Adrenal gland (tissue), 12 donors: ENCODE results near the gene SDHC. TPM values are rescaled to one million over a fixed set of nuclear protein-coding genes. Genes with fewer than 3 reads are reported as not detected.
"Not testable (repeated sequence)": the region's sequence is repeated elsewhere in the genome, so short reads cannot be mapped to it uniquely, and the experiment has no call there.

Source experiments
- DNase-seq, 7 donors: peaks; one replicate each; pipeline ENCODE4 v3.0.0-alpha.2; 2019 to 2020
- H3K27ac ChIP-seq, 5 donors: fragments of 200-600 bp; sonication (generic) in 4 of 5; 1 replicate in 3 of 5; 2 replicates in 2 of 5; pipeline versions ENCODE4 v1.5.1 to v1.8.0; 2016 to 2020; ENCODE audit warnings: mild to moderate bottlenecking in 1 of 5
- H3K27me3 ChIP-seq: fragments of 200-600 bp; 2 replicates; pipeline ENCODE4 v1.8.0; 2021
- H3K36me3 ChIP-seq, 2 donors: fragments of 200-600 bp; replicated peaks in 1 of 2; 1 replicate in 1 of 2; 2 replicates in 1 of 2; pipeline versions ENCODE4 v1.5.1 to v1.8.0; 2018 to 2022
- H3K4me1 ChIP-seq, 2 donors: fragments of 200-600 bp; replicated peaks in 1 of 2; 1 replicate in 1 of 2; 2 replicates in 1 of 2; pipeline versions ENCODE4 v1.5.1 to v1.8.0; 2018 to 2021
- H3K4me3 ChIP-seq, 4 donors: fragments of 200-600 bp; sonication (generic) in 3 of 4; one replicate each; pipeline ENCODE4 v1.5.1; 2016 to 2018
- H3K9me3 ChIP-seq, 3 donors: fragments of 200-600 bp; sonication (generic) in 1 of 3; replicated peaks in 1 of 3; 1 replicate in 2 of 3; 2 replicates in 1 of 3; pipeline versions ENCODE4 v1.5.1 to v1.8.0; 2016 to 2021
- CTCF ChIP-seq, 6 experiments: fragments of 450-650 bp in 4 of 6; fragments of 200-600 bp in 2 of 6; sonication (generic) in 1 of 6; IDR thresholded peaks; 1 replicate in 5 of 6; 2 replicates in 1 of 6; pipeline versions ENCODE4 v1.5.1 to v1.8.0; 2016 to 2021; ENCODE audit warnings: antibody characterized with exemption in 6 of 6, mild to moderate bottlenecking in 2 of 6, moderate library complexity in 1 of 6
- POLR2A ChIP-seq, 2 donors: fragments of 450-650 bp; IDR thresholded peaks; one replicate each; pipeline ENCODE4 v1.6.1; 2017; ENCODE audit warnings: antibody characterized with exemption in 2 of 2, mild to moderate bottlenecking in 2 of 2, moderate library complexity in 1 of 2
- WGBS, 4 donors: extraction: QIAGEN DNeasy Blood & Tissue Kit in 2 of 4; methylation state at CpG; one replicate each; pipeline versions ENCODE4 v1.1.5 to v1.1.7; 2013 to 2017; 5-methylcytosine and 5-hydroxymethylcytosine counted together
- intact Hi-C, 2 donors: fragments of 100-400 bp; cut with DNase I; formaldehyde crosslinking; loops; one replicate each; pipeline versions ENCODE4 v1.14.1 to v1.15.0; 2022 to 2023
- polyA plus RNA-seq, 3 donors: library from polyadenylated mRNA; stranded (reverse); fragments of 200-250 nt in 2 of 3; fragments of 350-450 nt in 1 of 3; fragmentation: Illumina TruSeq in 1 of 3; extraction: RNeasy Lipid Tissue Mini Kit (QIAGEN cat#74804) in 1 of 3; gene quantifications; one replicate each; pipeline ENCODE4 v1.2.3, GENCODE V29; 2013 to 2014
- total RNA-seq, 9 donors: library from RNA; depleted of rRNA in 4 of 9; stranded (reverse); fragments of >200 nt in 4 of 9; fragments of 120-200 nt in 1 of 9; fragmentation: NEBNext Ultra II Directional in 1 of 9; extraction: Animal tissue kit (Norgen Biotek cat#: 25700) in 1 of 9; gene quantifications; one replicate each; pipeline versions ENCODE4 v1.1.0 to v1.2.4, GENCODE V29; 2013 to 2023
- donor health status: healthy with polysubstance abuse.
- donor health status: Bipolar disorder and iron deficiency.
- donor health status: DM: yes; HTN: yes; CAD: no.
- donor health status: DM: no; HTN: no; CAD: no.
- donor health status: DM: no; HTN: no; CAD: no.
- donor health status: DM: yes; HTN: yes; CAD: no.

SDHC gene
- total and polyA plus RNA-seq, 12 donors: 45.0 to 434 (median 253) TPM

DNA sequence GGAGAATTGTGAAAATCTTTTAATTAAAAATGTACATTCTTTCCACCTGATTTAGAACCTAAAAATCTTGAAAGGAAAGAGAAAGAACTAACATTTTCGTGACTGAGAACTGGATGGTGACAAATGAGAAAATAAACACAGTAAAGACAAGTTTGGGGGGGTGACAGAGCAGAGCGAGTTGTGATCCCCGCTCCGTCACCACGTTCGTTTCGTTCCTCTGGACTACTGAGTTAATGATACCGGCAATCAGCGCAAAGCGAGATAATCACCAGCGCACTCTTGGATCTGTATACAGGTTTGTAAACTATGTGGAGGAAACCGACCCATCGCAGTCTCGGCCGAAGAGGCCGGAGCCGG lies 84.7 kb downstream of the SDHC start:
- Histone ChIP-seq H3K27ac (peak overlapping the region; percentile 96 to 100 (median 99)), H3K4me1 (peaks cover 0 to 12% of the 10 kb centered on the region in 2 donors), H3K27me3 (no peaks in the 10 kb centered on the region), H3K9me3 (no peaks in the 10 kb centered on the region), H3K36me3 (no peaks in the 10 kb centered on the region), H3K4me3 (peak overlapping the region in 2 of 4 donors; percentile 63 to 69)
- DNase-seq: no peak
- WGBS, 4 donors: 8 to 12% (median 10%) methylated on average over 11 to 17 of the region's 17 CpGs
- TF ChIP-seq CTCF (IDR thresholded peaks at IDR 0.05) (no peak), POLR2A (IDR thresholded peaks at IDR 0.05) (no peak)
- intact Hi-C loops: no loop called here

GRCh38 chr1:161399257-161399998 lies 85.2 kb downstream of the SDHC start:
- intact Hi-C loops: no loop called here
- TF ChIP-seq CTCF (IDR thresholded peaks at IDR 0.05): peak in 5 of 6 experiments; percentile 34 to 65 (median 50)
- TF ChIP-seq POLR2A (IDR thresholded peaks at IDR 0.05): peak; percentile 41 to 60
- Histone ChIP-seq H3K27me3 (no peaks in the 10 kb centered on the region), H3K4me3 (peak overlapping the region; percentile 25 to 69 (median 63)), H3K9me3 (no peaks in the 10 kb centered on the region), H3K4me1 (peaks cover 0 to 12% of the 10 kb centered on the region in 2 donors), H3K27ac (peak overlapping the region; percentile 96 to 100 (median 99)), H3K36me3 (no peaks in the 10 kb centered on the region)
- DNase-seq: peak; percentile 87 to 97 (median 89)
- 0% methylated on average over 23 to 53 of the region's 53 CpGs for WGBS, 4 donors

DNA sequence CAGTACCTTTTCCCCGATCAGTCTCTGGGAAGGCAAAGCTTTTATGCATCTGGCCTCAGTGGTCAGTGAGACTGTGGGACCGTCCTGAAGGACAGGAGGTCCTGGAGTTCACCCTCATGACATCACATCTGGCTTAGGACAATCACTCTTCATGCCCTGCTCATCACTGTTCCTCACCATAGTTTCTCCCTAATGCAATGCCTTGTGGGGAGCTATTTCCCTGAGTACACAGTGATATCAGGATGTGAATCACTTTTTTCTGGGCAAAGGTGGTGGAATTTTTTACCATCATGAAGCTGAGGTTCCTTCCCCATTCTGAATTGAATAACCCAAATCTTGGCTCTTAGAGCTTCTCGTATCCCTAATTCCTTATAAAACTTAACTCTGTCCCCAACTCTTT lies 88.3 kb downstream of the SDHC start:
- intact Hi-C loops: no loop called here
- no peak overlapping the region for H3K27ac ChIP-seq
- TF ChIP-seq CTCF (IDR thresholded peaks at IDR 0.05) (no peak), POLR2A (IDR thresholded peaks at IDR 0.05) (no peak)
- 90 to 93% (median 92%) methylated on average over 2 to 3 of the region's 3 CpGs for WGBS, 4 donors
- DNase-seq: no peak
- H3K4me3 ChIP-seq: no peak overlapping the region
- H3K36me3 ChIP-seq: no peaks in the 10 kb centered on the region
- no peaks in the 10 kb centered on the region for H3K9me3 ChIP-seq
- H3K4me1 ChIP-seq: peaks cover 0 to 12% of the 10 kb centered on the region in 2 donors
- H3K27me3 ChIP-seq: no peaks in the 10 kb centered on the region

- Histone ChIP-seq H3K27ac (no peak overlapping the region), H3K4me1 (peaks cover 0 to 5% of the 10 kb centered on the region in 2 donors), H3K9me3 (no peaks in the 10 kb centered on the region), H3K27me3 (no peaks in the 10 kb centered on the region), H3K36me3 (no peaks in the 10 kb centered on the region), H3K4me3 (no peak overlapping the region)
- intact Hi-C loops: no loop called here
- no peak for TF ChIP-seq CTCF (IDR thresholded peaks at IDR 0.05)
- TF ChIP-seq POLR2A (IDR thresholded peaks at IDR 0.05): no peak
- DNase-seq: no peak
- WGBS, 4 donors: 51 to 67% (median 60%) methylated on average over 11 of the region's 11 CpGs
Measured at GRCh38 chr1:161404051-161404597, 89.9 kb downstream of the SDHC start.

- 93 to 98% (median 97%) methylated on average over 10 to 17 of the region's 17 CpGs for WGBS, 4 donors
- H3K36me3 ChIP-seq, intact Hi-C loops, H3K4me3 ChIP-seq, DNase-seq, H3K27me3 ChIP-seq, H3K4me1 ChIP-seq, H3K27ac ChIP-seq, H3K9me3 ChIP-seq: not testable (repeated sequence)
Measured at GRCh38 chr1:161406551-161406950, 92.4 kb downstream of the SDHC start.
